Fibroblast of the aortic adventitia (primary cell): ENCODE results near the gene RASEF. TPM values are rescaled to one million over a fixed set of nuclear protein-coding genes. Genes with fewer than 3 reads are reported as not detected.

ENCODE experiments used
- DNase-seq: peaks from one replicate; pipeline ENCODE4 v3.0.0-alpha.2; 2010; ENCODE audit warnings: low read depth
- H3K4me3 ChIP-seq: 2 replicates; pipeline ENCODE4 v1.5.1; 2011; ENCODE audit warnings: low read depth, mild to moderate bottlenecking, control low read depth, low read length, moderate library complexity
- total RNA-seq: library from RNA; depleted of rRNA; stranded (reverse); fragments of >200 nt; gene quantifications from 2 replicates; pipeline ENCODE4 v1.2.3, GENCODE V29; 2012; ENCODE audit warnings: low replicate concordance
- TF ChIP-seq, protein P1 (sequence below): IDR thresholded peaks from 2 replicates; pipeline ENCODE4 v1.5.1; 2011; ENCODE audit warnings: mild to moderate bottlenecking, low read length, control low read depth, inconsistent platforms; ENCODE audit not compliant: insufficient read depth

The RASEF gene
- total RNA-seq, 1 donor: 0.27 TPM

DNA sequence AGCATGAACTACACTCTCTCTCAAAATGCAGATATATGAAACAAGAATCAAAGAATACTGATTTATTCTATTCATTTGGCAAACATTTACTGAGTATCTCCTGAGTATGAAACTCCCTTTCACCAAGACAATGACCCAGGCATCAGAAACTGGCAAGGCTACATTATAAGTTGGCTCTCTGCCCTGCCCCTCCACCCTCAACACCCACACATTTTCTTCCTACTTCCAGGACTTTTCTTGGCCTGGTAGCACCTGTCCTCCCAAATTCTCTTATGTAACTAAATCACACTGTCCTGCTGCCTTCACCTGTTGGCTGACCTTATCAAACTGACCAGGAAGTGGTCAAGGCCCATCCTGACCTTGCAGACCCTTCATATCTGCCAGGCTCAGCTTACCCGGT is 3.5 kb downstream of the RASEF start:
- H3K4me3 ChIP-seq: no peak overlapping the region
- TF ChIP-seq, protein P1, sequence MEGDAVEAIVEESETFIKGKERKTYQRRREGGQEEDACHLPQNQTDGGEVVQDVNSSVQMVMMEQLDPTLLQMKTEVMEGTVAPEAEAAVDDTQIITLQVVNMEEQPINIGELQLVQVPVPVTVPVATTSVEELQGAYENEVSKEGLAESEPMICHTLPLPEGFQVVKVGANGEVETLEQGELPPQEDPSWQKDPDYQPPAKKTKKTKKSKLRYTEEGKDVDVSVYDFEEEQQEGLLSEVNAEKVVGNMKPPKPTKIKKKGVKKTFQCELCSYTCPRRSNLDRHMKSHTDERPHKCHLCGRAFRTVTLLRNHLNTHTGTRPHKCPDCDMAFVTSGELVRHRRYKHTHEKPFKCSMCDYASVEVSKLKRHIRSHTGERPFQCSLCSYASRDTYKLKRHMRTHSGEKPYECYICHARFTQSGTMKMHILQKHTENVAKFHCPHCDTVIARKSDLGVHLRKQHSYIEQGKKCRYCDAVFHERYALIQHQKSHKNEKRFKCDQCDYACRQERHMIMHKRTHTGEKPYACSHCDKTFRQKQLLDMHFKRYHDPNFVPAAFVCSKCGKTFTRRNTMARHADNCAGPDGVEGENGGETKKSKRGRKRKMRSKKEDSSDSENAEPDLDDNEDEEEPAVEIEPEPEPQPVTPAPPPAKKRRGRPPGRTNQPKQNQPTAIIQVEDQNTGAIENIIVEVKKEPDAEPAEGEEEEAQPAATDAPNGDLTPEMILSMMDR: no peak
- no peak for DNase-seq

DNA sequence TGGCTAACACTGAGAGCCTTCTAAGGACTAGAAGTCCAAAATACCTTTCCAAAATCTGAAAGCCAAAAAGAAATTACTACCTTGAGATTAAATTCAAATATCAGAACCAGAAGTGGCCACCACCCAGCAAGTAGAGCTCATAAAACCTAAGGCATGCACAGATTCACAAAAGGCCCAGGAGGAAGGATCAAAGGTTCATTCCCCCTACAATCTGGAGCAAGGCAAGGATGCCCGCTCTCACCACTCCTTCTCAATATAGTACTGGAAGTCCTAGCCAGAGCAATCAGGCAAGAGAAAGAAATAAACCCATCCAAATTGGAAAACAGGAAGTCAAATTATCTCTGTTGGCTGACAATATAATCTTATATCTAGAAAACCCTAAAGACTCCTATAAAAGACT is 6.0 kb downstream of the RASEF start:
- TF ChIP-seq, protein P1: no peak
- H3K4me3 ChIP-seq: no peak overlapping the region
- DNase-seq: no peak

DNA sequence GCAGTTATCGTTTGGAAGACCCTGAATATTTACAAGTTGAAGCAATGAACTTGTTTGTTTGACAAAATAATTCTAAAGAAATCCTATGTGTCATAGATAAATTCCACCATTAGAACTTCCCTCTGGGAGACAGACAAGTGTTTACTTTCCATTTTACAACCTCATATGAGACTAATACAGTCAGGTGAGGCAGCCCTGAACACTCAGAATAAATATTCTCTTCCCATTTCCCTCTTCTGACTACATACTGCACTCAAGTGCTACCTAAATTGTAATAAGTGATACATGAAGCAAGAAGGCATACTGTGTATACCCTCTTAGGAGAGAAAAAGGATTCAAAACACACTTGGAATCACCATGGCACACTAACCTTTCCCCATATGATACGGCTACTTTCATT is 6.8 kb downstream of the RASEF start:
- TF ChIP-seq, protein P1: no peak
- DNase-seq: no peak
- H3K4me3 ChIP-seq: no peak overlapping the region

DNA sequence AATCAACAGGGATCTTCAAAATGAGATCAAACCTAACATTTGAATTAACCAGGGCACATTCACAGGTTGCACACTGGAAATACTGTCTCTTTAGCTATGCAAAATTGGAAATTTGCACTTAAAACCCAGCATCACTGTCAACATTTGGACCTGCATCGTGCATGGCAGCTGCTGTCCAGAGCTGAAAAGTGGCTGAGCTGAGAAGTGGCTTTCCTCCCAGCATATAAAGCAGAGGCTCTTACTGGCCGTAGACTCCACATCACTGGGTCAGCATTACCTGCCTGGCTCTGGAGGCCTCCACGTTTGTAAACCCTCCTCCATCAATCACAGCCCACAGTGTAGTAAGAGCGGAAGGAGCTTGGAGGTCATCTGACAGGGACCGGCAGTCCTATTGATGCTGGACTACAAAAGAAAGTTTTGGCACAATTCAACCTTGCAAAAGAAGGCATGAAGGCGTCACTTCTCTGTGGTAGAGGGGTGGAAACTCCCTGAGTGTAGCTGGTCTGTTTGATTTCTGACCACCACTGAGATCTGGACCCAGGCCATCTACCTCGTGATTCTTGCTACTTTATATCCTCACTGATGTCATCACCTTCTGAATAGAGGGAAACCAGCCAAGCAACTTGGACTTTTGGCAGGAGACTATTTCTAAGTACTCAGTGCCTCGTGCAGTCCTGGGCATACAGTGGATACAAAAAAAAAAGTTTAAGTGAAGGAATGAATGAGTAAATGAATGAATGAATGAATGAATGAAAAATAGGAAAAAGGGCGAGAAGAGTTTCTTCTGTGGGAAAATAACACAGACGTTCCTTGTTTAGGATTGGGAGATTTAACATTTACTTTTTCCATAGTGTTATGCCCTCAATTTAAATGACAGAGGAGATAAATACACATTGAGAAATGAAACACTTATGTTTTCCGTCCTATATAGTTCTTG is 14.8 kb downstream of the RASEF start:
- peak; percentile 70 for DNase-seq
- TF ChIP-seq, protein P1: no peak
- no peak overlapping the region for H3K4me3 ChIP-seq

DNA sequence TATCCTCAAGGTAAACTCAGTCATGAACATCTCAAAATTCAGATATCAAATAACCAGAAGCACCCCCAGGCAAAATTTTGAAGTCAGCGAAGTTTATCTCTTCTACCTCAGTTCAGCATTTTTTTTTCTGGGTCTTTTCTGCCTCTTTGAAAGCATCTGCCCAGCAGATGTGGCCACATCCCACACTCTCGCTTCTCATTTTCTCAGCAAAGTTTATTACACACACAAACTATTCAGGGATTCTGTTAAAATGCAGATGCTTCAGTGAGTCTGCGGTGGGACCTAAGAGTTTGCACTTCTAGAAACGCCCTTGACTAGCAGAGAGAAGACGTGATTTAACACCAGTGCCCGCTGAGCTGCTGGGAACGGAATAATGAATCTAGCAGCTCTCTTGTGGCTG is 19.3 kb downstream of the RASEF start:
- TF ChIP-seq, protein P1: no peak
- no peak overlapping the region for H3K4me3 ChIP-seq
- DNase-seq: no peak

DNA sequence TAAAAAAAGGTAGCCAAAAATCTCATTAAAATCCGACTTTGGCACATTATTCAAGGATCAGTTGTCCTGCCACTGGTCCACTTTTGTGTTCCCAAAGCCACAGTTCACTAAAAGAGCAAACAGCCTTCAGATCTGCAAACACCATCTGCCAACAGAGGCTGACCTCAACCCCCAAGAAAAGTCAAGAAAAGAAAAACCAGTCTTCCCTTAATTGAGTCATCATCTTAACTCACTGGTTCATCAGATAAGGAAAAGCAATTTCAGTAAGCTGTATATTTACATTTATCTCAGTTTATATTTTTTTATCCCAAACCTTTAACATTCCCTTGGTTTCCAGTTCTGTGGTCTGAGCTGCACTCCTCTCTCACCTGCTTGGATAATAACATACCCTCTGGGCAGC is 21.2 kb downstream of the RASEF start:
- TF ChIP-seq, protein P1: no peak
- DNase-seq: no peak

More for the DNA sequence above, 21.2 kb downstream of the RASEF start:
- no peak overlapping the region for H3K4me3 ChIP-seq
